Stomach (tissue), 9 donors: ENCODE measurements around the gene BCKDK. TPM values are rescaled to one million over a fixed set of nuclear protein-coding genes. Genes with fewer than 3 reads are reported as not detected.

ENCODE experiments used
- DNase-seq, 2 donors: peaks; one replicate each; pipeline versions ENCODE4 v3.0.0 to v3.0.0-alpha.2; 2013 to 2019
- H3K27ac ChIP-seq, 5 donors: fragments of 200-600 bp in 4 of 5; sonication (generic) in 4 of 5; one replicate each; pipeline ENCODE4 v1.5.1; 2013 to 2019; ENCODE audit warnings: mild to moderate bottlenecking in 1 of 5, moderate library complexity in 1 of 5
- H3K27me3 ChIP-seq, 3 donors: fragments of 200-600 bp; sonication (generic); one replicate each; pipeline ENCODE4 v1.5.1; 2017 to 2019; ENCODE audit warnings: mixed run types in 1 of 3
- H3K36me3 ChIP-seq, 4 donors: fragments of 200-600 bp; sonication (generic); 1 replicate in 3 of 4; 2 replicates in 1 of 4; pipeline ENCODE4 v1.5.1; 2016 to 2019
- H3K4me1 ChIP-seq, 4 donors: fragments of 200-600 bp; sonication (generic); one replicate each; pipeline ENCODE4 v1.5.1; 2016 to 2019
- H3K4me3 ChIP-seq, 4 donors: fragments of 200-600 bp; sonication (generic) in 3 of 4; one replicate each; pipeline ENCODE4 v1.5.1; 2016 to 2019; ENCODE audit warnings: mild to moderate bottlenecking in 1 of 4
- H3K9me3 ChIP-seq, 4 donors: fragments of 200-600 bp; sonication (generic); one replicate each; pipeline ENCODE4 v1.5.1; 2016 to 2019
- EP300 ChIP-seq: sonication (generic); formaldehyde crosslinking; IDR thresholded peaks from one replicate; pipeline ENCODE4 v1.6.1; 2017; ENCODE audit warnings: antibody characterized with exemption
- POLR2A ChIP-seq, 4 donors: fragments of 450-650 bp; IDR thresholded peaks; one replicate each; pipeline ENCODE4 v1.6.1; 2016; ENCODE audit warnings: antibody characterized with exemption in 4 of 4, control low read depth in 2 of 4, mild to moderate bottlenecking in 1 of 4, moderate library complexity in 1 of 4
- POLR2AphosphoS5 ChIP-seq, 3 donors: sonication (generic); formaldehyde crosslinking; IDR thresholded peaks; one replicate each; pipeline ENCODE4 v1.6.1; 2016; ENCODE audit warnings: antibody characterized with exemption in 3 of 3
- WGBS, 5 donors: extraction: QIAGEN DNeasy Blood & Tissue Kit in 3 of 5; methylation state at CpG; one replicate each; pipeline versions ENCODE4 v1.1.5 to v1.1.7; 2013 to 2018; 5-methylcytosine and 5-hydroxymethylcytosine counted together
- intact Hi-C: fragments of 100-400 bp; cut with DNase I; formaldehyde crosslinking; loops from one replicate; pipeline ENCODE4 v1.15.1; 2023; ENCODE audit warnings: low total_unique reads
- polyA plus RNA-seq, 3 donors: library from polyadenylated mRNA; stranded (reverse); fragments of 200-250 nt; gene quantifications; one replicate each; pipeline ENCODE4 v1.2.3, GENCODE V29; 2013
- total RNA-seq, 5 donors: library from RNA; depleted of rRNA; stranded (reverse); fragments of >200 nt; gene quantifications; one replicate each; pipeline versions ENCODE4 v1.1.0 to v1.2.3, GENCODE V29; 2014 to 2016
- TF ChIP-seq, protein P1 (sequence below), 7 experiments: fragments of 450-650 bp in 4 of 7; fragments of 200-600 bp in 3 of 7; sonication (generic) in 3 of 7; IDR thresholded peaks; one replicate each; pipeline ENCODE4 v1.5.1; 2016 to 2019; ENCODE audit warnings: antibody characterized with exemption in 7 of 7, control low read depth in 2 of 7, mild to moderate bottlenecking in 1 of 7
- donor health status: healthy with polysubstance abuse.
- donor health status: Bipolar disorder and iron deficiency.
- donor health status: healthy.

Gene BCKDK
- total and polyA plus RNA-seq, 8 donors = 11.0 to 197 (median 37.5) TPM

DNA sequence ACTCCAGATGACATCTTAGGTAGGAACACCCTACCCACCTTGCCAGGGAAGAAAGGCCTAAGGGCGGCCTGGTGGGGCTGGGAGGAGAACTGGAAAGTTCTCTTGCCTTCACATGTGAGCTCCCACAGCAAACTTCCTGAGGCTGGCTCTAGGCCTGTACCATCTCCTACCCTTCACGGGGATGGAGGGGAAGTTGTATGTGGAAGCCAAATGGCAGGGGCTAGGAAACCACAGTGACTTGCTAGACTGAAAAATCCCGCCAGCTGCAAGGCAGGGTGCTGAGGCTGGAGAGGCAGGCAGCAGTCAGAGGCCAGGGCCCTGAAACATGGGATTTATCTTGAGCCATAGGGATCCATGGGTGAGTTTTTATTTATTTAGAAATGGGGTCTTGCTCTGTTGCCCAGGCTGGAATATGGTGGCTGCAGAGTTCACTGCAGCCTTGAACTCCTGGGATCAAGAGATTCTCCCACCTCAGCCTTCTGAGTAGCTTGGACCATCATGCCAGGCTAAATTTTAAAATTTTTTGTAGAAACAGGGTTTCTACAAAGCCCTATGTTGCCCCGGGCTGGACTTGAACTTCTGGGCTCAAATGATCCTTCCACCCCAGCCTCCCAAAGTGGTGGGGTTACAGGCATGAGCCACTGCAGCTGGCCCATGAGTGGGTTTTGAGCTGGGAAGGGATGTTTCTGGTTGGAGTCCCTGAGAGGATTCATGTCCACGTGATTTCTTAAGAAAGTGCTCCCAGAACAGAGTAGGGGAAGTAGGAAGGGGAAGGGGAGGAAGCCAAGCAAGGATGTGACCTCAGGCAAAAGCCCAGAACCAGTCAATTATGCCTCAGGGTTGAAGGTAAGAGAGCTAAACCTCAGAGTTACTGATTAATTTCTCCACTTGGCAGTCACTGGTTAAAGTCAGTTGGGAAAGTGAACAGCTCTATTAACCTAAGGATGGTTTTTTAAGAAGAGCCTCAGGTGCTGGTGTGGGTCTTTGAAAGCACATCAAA, 5.2 kb downstream of the BCKDK start:
- intact Hi-C loops = no loop called here
- Histone ChIP-seq H3K4me3 (no peak overlapping the region), H3K4me1 (peaks cover 46 to 68% (median 56%) of the 10 kb centered on the region in 4 donors), H3K9me3 (no peaks in the 10 kb centered on the region), H3K27ac (peak overlapping the region; percentile 55 to 83 (median 74)), H3K36me3 (peaks cover 35 to 41% (median 38%) of the 10 kb centered on the region in 4 donors), H3K27me3 (no peaks in the 10 kb centered on the region)
- TF ChIP-seq POLR2A (IDR thresholded peaks at IDR 0.05) (no peak), POLR2AphosphoS5 (IDR thresholded peaks at IDR 0.05) (no peak)
- TF ChIP-seq, protein P1, sequence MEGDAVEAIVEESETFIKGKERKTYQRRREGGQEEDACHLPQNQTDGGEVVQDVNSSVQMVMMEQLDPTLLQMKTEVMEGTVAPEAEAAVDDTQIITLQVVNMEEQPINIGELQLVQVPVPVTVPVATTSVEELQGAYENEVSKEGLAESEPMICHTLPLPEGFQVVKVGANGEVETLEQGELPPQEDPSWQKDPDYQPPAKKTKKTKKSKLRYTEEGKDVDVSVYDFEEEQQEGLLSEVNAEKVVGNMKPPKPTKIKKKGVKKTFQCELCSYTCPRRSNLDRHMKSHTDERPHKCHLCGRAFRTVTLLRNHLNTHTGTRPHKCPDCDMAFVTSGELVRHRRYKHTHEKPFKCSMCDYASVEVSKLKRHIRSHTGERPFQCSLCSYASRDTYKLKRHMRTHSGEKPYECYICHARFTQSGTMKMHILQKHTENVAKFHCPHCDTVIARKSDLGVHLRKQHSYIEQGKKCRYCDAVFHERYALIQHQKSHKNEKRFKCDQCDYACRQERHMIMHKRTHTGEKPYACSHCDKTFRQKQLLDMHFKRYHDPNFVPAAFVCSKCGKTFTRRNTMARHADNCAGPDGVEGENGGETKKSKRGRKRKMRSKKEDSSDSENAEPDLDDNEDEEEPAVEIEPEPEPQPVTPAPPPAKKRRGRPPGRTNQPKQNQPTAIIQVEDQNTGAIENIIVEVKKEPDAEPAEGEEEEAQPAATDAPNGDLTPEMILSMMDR (IDR thresholded peaks at IDR 0.05) = no peak
- 49 to 61% (median 54%) methylated on average over 5 of the region's 5 CpGs for WGBS, 5 donors
- DNase-seq = no peak

DNA sequence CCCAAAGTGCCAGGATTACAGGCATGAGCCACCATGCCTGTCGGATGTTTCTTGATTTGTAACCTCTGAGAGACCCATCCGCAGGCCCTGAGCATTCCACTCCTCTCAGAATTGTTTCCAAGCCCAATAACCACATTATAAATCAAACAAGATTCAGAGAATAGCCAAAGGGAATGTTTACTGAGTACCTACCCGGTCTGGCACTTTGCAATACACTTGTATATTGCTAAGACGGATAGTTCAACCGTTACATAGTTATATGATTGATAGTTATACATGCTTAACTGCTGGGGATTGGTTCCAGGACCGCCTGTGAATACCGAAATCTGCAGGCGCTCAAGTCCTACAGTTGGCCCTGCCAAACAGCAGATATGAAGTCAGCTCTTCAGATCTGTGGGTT, 6.3 kb downstream of the BCKDK start:
- H3K27me3 ChIP-seq = no peaks in the 10 kb centered on the region
- 56 to 70% (median 62%) methylated on average over 8 of the region's 8 CpGs for WGBS, 5 donors
- H3K4me3 ChIP-seq = no peak overlapping the region
- TF ChIP-seq, protein P1 (IDR thresholded peaks at IDR 0.05) = no peak
- TF ChIP-seq POLR2AphosphoS5 (IDR thresholded peaks at IDR 0.05) (no peak), POLR2A (IDR thresholded peaks at IDR 0.05) (no peak), EP300 (no peak)
- H3K27ac ChIP-seq = peak overlapping the region in 4 of 5 donors; percentile 58 to 83 (median 74)
- H3K36me3 ChIP-seq = peaks cover 33 to 45% (median 40%) of the 10 kb centered on the region in 4 donors
- intact Hi-C loops = no loop called here
- no peak for DNase-seq
- H3K9me3 ChIP-seq = no peaks in the 10 kb centered on the region
- H3K4me1 ChIP-seq = peaks cover 46 to 69% (median 56%) of the 10 kb centered on the region in 4 donors

DNA sequence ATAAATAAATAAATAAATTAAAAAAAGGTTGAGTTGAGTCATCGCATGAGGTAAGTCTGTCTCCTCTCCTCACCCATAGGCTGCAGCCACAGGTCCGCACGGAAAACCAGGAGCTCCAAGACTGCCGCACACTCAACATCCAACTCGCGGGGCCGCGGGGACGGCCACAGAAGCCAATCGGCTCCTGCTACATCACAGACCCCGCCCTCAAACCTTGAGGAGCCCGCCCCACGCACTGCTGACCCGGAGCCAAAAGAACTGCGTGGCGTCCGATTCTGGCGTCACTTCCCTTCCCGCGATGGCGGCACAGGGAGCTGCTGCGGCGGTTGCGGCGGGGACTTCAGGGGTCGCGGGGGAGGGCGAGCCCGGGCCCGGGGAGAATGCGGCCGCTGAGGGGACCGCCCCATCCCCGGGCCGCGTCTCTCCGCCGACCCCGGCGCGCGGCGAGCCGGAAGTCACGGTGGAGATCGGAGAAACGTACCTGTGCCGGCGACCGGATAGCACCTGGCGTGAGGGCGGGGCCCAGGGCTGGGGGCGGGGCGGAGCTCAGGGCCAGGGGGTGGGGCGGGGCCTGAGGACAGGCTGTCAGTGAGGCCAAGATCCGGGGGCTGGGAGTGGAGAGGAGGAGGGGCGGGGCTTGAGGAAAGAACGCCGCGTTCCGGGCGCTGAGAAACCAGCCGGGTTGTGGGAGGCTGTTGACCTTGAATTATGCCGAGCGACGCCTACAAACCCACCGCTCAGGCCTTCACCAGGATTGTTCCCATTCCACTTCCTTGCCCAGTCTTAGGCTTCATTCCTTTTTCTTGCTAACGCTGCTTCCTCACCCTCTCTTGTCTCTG, 9.4 kb downstream of the BCKDK start, which contains the start of gene KAT8:
Gene KAT8 (plus strand): TSS at position 281 of the 839 bp plus-strand sequence. CDS start 18 bp downstream, at position 299.
- TF ChIP-seq POLR2A (IDR thresholded peaks at IDR 0.05) (peak in 2 of 4 donors; percentile 45 to 84), POLR2AphosphoS5 (IDR thresholded peaks at IDR 0.05) (peak; percentile 96 to 98 (median 97)), EP300 (peak; percentile 65)
- TF ChIP-seq, protein P1 (IDR thresholded peaks at IDR 0.05) = no peak
- WGBS, 5 donors = 0 to 2% (median 1%) methylated on average over 61 to 68 of the region's 68 CpGs
- peaks cover 32 to 45% (median 39%) of the 10 kb centered on the region in 4 donors for H3K36me3 ChIP-seq
- intact Hi-C loops = no loop called here
- peak within 1 kb of the TSS; percentile 50 to 78 (median 64) for H3K4me3 ChIP-seq
- H3K27ac ChIP-seq = peak within 1 kb of the TSS; percentile 98 to 99 (median 98)
- peak; percentile 99 for DNase-seq
- no peaks in the 10 kb centered on the region for H3K27me3 ChIP-seq
- H3K4me1 ChIP-seq = peaks cover 41 to 56% (median 46%) of the 10 kb centered on the region in 4 donors
- no peaks in the 10 kb centered on the region for H3K9me3 ChIP-seq
